Thoracic aorta (tissue), 2 donors: Measurements from ENCODE around the gene RPL23. TPM values are rescaled to one million over a fixed set of nuclear protein-coding genes. Genes with fewer than 3 reads are reported as not detected.

ENCODE experiments used
- ATAC-seq: fragments of 150-250 bp; one replicate; pipeline ENCODE4 v1.8.0; 2017; ENCODE audit warnings: low read depth; ENCODE audit not compliant: insufficient number of reproducible peaks, low FRiP score
- DNase-seq: peaks from one replicate; pipeline ENCODE4 v3.0.0-alpha.2; 2020; ENCODE audit warnings: low spot score
- H3K27ac ChIP-seq, 2 donors: fragments of 200-600 bp; sonication (generic); 1 replicate in 1 of 2; 2 replicates in 1 of 2; pipeline ENCODE4 v1.5.1; 2016; ENCODE audit warnings: mild to moderate bottlenecking in 2 of 2, moderate library complexity in 2 of 2
- H3K27me3 ChIP-seq: fragments of 200-600 bp; sonication (generic); replicated peaks from 2 replicates; pipeline ENCODE4 v1.6.0; 2016; ENCODE audit warnings: mild to moderate bottlenecking; ENCODE audit not compliant: insufficient read depth
- H3K36me3 ChIP-seq: fragments of 200-600 bp; sonication (generic); one replicate; pipeline ENCODE4 v1.5.1; 2016
- H3K4me1 ChIP-seq, 2 donors: fragments of 200-600 bp; sonication (generic); 1 replicate in 1 of 2; 2 replicates in 1 of 2; pipeline versions ENCODE4 v1.5.1 to v1.6.0; 2016; ENCODE audit warnings: low read depth in 2 of 2, mild to moderate bottlenecking in 1 of 2; ENCODE audit not compliant: control insufficient read depth in 1 of 2
- H3K4me3 ChIP-seq: fragments of 200-600 bp; sonication (generic); 2 replicates; pipeline ENCODE4 v1.5.1; 2016; ENCODE audit warnings: mild to moderate bottlenecking
- H3K9me3 ChIP-seq: fragments of 200-600 bp; sonication (generic); 2 replicates; pipeline ENCODE4 v1.5.1; 2016
- CTCF ChIP-seq: fragments of 200-600 bp; sonication (generic); IDR thresholded peaks from one replicate; pipeline ENCODE4 v1.5.1; 2019; ENCODE audit warnings: antibody characterized with exemption
- total RNA-seq, 2 donors: library from RNA; depleted of rRNA; stranded (reverse); fragments of >200 nt; gene quantifications; one replicate each; pipeline versions ENCODE4 v1.1.0 to v1.2.3, GENCODE V29; 2016

The RPL23 gene
- total RNA-seq, 2 donors from 2014 or later, result 870 to 981 TPM

GRCh38 chr17:38869526-38870258 is 16.2 kb upstream of the RPL23 start, which contains the start of gene LASP1:
TSS of gene LASP1 (plus strand) at chr17:38870058. CDS start at chr17:38870190, 132 bp downstream.
- peak; percentile 53 for DNase-seq
- Histone ChIP-seq H3K36me3 (no peaks in the 10 kb centered on the region), H3K27me3 (no peaks in the 10 kb centered on the region), H3K27ac (peak within 1 kb of the TSS; percentile 92 to 98), H3K9me3 (no peaks in the 10 kb centered on the region), H3K4me3 (peak within 1 kb of the TSS; percentile 100), H3K4me1 (peaks cover 34 to 43% of the 10 kb centered on the region in 2 donors)
- peak; percentile 26 for ATAC-seq
- TF ChIP-seq CTCF, result no peak

GRCh38 chr17:38868817-38869525 is 15.4 kb upstream of the RPL23 start:
- Histone ChIP-seq H3K27me3 (no peaks in the 10 kb centered on the region), H3K9me3 (no peaks in the 10 kb centered on the region), H3K36me3 (no peaks in the 10 kb centered on the region), H3K27ac (peak overlapping the region; percentile 92 to 98), H3K4me1 (peaks cover 28 to 35% of the 10 kb centered on the region in 2 donors), H3K4me3 (peak overlapping the region; percentile 100)
- ATAC-seq (peak; percentile 61), DNase-seq (peak; percentile 63)
- TF ChIP-seq CTCF, result no peak

- Histone ChIP-seq H3K27me3 (no peaks in the 10 kb centered on the region), H3K4me1 (peaks cover 20 to 28% of the 10 kb centered on the region in 2 donors), H3K27ac (peak overlapping the region; percentile 92 to 98), H3K9me3 (no peaks in the 10 kb centered on the region), H3K36me3 (no peaks in the 10 kb centered on the region), H3K4me3 (peak overlapping the region; percentile 100)
- TF ChIP-seq CTCF, result no peak
- no peak for DNase-seq
- ATAC-seq, result no peak
Observed at GRCh38 chr17:38867968-38868816, 14.7 kb upstream of the RPL23 start.

DNA sequence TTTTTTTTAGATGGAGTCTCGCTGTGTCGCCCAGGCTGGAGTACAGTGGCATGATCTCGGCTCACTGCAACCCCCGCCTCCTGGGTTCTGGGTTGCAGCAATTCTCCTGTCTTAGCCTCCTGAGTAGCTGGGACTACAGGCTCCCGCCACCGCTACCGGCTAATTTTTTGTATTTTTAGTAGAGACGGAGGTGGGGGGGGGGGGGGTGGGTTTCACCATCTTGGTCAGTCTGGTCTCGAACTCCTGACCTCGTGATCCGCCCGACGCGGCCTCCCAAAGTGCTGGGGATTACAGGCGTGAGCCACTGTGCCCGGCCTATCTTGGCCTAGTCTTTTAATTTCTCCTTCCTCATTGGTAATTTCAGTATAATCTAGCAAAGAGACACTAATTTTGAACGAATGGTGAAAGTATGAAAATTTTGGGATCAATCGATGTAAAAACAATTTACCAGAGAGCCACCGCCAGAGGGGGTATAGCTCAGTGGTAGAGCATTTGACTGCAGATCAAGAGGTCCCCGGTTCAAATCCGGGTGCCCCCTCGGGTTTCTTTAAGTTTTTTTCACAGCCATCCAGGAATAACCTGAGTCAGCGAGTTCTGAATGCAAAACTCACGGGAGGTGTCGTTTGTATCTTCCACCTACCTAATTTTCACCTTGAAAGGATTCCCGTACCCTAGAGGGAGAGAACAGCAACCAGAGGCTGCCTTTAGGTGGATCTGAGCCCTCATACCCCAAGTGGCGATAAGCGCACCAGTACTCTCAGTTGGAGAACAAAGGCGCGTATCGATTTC is 13.9 kb upstream of the RPL23 start:
- no peaks in the 10 kb centered on the region for H3K9me3 ChIP-seq
- no peak for ATAC-seq
- H3K4me1 ChIP-seq, result peaks cover 12 to 19% of the 10 kb centered on the region in 2 donors
- TF ChIP-seq CTCF, result peak; percentile 39
- H3K27me3 ChIP-seq, result no peaks in the 10 kb centered on the region
- DNase-seq, result no peak
- H3K4me3 ChIP-seq, result peak overlapping the region; percentile 100
- peak overlapping the region; percentile 92 to 98 for H3K27ac ChIP-seq
- H3K36me3 ChIP-seq, result no peaks in the 10 kb centered on the region
